ENCODE measurements around the gene RAB36. TPM values are rescaled to one million over a fixed set of nuclear protein-coding genes. Genes with fewer than 3 reads are reported as not detected.

RAB36 gene
- total RNA-seq, 3 donors from 2014 or later = 1.3 to 4.8 (median 2.9) TPM

GRCh38 chr22:23102776-23103175 is 42.5 kb upstream of the RAB36 start:
- Histone ChIP-seq H3K4me1 (peaks cover 4 to 9% of the 10 kb centered on the region in 2 donors), H3K4me3 (no peak overlapping the region), H3K9me3 (no peaks in the 10 kb centered on the region), H3K36me3 (no peaks in the 10 kb centered on the region), H3K27ac (no peak overlapping the region), H3K27me3 (no peaks in the 10 kb centered on the region)
- intact Hi-C loops (cut with DNase I; ENCODE audit: low total_unique reads) = no loop called here
- TF ChIP-seq POLR2A (IDR thresholded peaks at IDR 0.05) = no peak
- TF ChIP-seq, protein P1, sequence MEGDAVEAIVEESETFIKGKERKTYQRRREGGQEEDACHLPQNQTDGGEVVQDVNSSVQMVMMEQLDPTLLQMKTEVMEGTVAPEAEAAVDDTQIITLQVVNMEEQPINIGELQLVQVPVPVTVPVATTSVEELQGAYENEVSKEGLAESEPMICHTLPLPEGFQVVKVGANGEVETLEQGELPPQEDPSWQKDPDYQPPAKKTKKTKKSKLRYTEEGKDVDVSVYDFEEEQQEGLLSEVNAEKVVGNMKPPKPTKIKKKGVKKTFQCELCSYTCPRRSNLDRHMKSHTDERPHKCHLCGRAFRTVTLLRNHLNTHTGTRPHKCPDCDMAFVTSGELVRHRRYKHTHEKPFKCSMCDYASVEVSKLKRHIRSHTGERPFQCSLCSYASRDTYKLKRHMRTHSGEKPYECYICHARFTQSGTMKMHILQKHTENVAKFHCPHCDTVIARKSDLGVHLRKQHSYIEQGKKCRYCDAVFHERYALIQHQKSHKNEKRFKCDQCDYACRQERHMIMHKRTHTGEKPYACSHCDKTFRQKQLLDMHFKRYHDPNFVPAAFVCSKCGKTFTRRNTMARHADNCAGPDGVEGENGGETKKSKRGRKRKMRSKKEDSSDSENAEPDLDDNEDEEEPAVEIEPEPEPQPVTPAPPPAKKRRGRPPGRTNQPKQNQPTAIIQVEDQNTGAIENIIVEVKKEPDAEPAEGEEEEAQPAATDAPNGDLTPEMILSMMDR (IDR thresholded peaks at IDR 0.05) = no peak
- TF ChIP-seq POLR2AphosphoS5 (IDR thresholded peaks at IDR 0.05) = no peak
- no peak for DNase-seq (ENCODE audit: low spot score in 2 of 2)

DNA sequence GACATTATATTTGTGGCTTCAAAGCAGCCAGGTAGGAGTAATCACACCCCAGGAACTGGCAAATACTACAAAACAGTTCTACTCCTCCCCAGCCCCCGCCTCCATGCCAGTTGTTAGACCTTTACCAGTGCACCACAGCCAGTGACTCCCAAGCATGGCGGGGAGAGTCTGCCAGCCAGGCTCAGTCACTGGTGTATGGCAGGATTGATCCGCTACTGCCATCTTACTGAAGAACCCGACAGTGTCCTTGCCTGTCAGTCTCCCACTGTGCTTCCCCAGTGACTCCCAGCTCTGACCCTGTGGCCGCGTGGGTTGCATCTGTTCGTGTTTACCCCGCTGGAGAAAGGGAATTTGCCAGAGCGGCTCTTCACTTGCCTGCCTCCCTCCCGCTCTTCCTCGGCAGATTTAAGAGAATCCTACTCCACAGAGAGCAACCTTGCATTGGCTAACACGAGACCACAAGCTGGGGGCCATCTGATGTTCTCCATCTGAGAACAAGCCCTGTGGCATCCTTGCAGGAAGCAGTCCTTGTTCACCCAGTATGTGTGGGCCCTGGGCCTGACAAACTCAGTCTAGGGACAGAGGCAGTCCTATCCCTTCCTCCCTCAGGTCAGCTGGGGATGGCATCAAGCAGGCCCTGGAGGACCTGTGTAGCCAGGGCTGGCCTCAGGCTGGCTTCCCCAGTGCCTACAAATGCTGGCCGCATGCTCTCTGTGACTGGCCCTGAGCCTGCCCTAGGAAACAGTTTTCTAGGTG is 41.9 kb upstream of the RAB36 start:
- H3K27ac ChIP-seq = no peak overlapping the region
- H3K4me1 ChIP-seq = peaks cover under 1 to 3% of the 10 kb centered on the region in 2 donors
- no peaks in the 10 kb centered on the region for H3K36me3 ChIP-seq
- DNase-seq (ENCODE audit: low spot score in 2 of 2) = no peak
- TF ChIP-seq POLR2A (IDR thresholded peaks at IDR 0.05) = no peak
- no peak for TF ChIP-seq POLR2AphosphoS5 (IDR thresholded peaks at IDR 0.05)
- TF ChIP-seq, protein P1 (IDR thresholded peaks at IDR 0.05) = no peak
- H3K27me3 ChIP-seq = no peaks in the 10 kb centered on the region
- no peaks in the 10 kb centered on the region for H3K9me3 ChIP-seq
- intact Hi-C loops (cut with DNase I; ENCODE audit: low total_unique reads) = no loop called here
- H3K4me3 ChIP-seq = no peak overlapping the region

GRCh38 chr22:23104187-23104971 is 40.9 kb upstream of the RAB36 start:
- no peak for DNase-seq (ENCODE audit: low spot score in 2 of 2)

GRCh38 chr22:23105304-23105703 is 40.0 kb upstream of the RAB36 start:
- no peaks in the 10 kb centered on the region for H3K4me1 ChIP-seq
- H3K9me3 ChIP-seq = no peaks in the 10 kb centered on the region
- no peaks in the 10 kb centered on the region for H3K36me3 ChIP-seq
- intact Hi-C loops (cut with DNase I; ENCODE audit: low total_unique reads) = no loop called here
- no peak overlapping the region for H3K4me3 ChIP-seq
- no peak for DNase-seq (ENCODE audit: low spot score in 2 of 2)
- H3K27me3 ChIP-seq = no peaks in the 10 kb centered on the region
- H3K27ac ChIP-seq = no peak overlapping the region
- TF ChIP-seq, protein P1 (IDR thresholded peaks at IDR 0.05) = no peak
- TF ChIP-seq POLR2AphosphoS5 (IDR thresholded peaks at IDR 0.05) = no peak
- TF ChIP-seq POLR2A (IDR thresholded peaks at IDR 0.05) = no peak

More at GRCh38 chr22:23104187-23104971, 40.9 kb upstream of the RAB36 start:
- Histone ChIP-seq H3K9me3 (no peaks in the 10 kb centered on the region), H3K4me3 (no peak overlapping the region), H3K27ac (no peak overlapping the region), H3K27me3 (no peaks in the 10 kb centered on the region), H3K4me1 (no peaks in the 10 kb centered on the region), H3K36me3 (no peaks in the 10 kb centered on the region)
- TF ChIP-seq, protein P1 (IDR thresholded peaks at IDR 0.05) = no peak
- no peak for TF ChIP-seq POLR2AphosphoS5 (IDR thresholded peaks at IDR 0.05)
- TF ChIP-seq POLR2A (IDR thresholded peaks at IDR 0.05) = no peak
- intact Hi-C loops (cut with DNase I; ENCODE audit: low total_unique reads) = no loop called here

- no peak for DNase-seq (ENCODE audit: low spot score in 2 of 2)
- intact Hi-C loops (cut with DNase I; ENCODE audit: low total_unique reads) = loop anchor here (1.0 kb wide), 1 partner anchor 21 kb away; no protein-coding TSS in a partner anchor
Observed at GRCh38 chr22:23105919-23106318, 39.4 kb upstream of the RAB36 start.

More at GRCh38 chr22:23105919-23106318, 39.4 kb upstream of the RAB36 start:
- no peaks in the 10 kb centered on the region for H3K36me3 ChIP-seq
- no peak overlapping the region for H3K4me3 ChIP-seq
- no peak overlapping the region for H3K27ac ChIP-seq
- no peaks in the 10 kb centered on the region for H3K4me1 ChIP-seq
- no peaks in the 10 kb centered on the region for H3K27me3 ChIP-seq
- no peaks in the 10 kb centered on the region for H3K9me3 ChIP-seq
- TF ChIP-seq, protein P1 (IDR thresholded peaks at IDR 0.05) = no peak
- TF ChIP-seq POLR2AphosphoS5 (IDR thresholded peaks at IDR 0.05) = no peak
- no peak for TF ChIP-seq POLR2A (IDR thresholded peaks at IDR 0.05)
